ENCODE results near the gene CCDC9B.
A peak's percentile ranks its signal among the peaks of the same experiment; 100 is the strongest.

The CCDC9B gene

DNA sequence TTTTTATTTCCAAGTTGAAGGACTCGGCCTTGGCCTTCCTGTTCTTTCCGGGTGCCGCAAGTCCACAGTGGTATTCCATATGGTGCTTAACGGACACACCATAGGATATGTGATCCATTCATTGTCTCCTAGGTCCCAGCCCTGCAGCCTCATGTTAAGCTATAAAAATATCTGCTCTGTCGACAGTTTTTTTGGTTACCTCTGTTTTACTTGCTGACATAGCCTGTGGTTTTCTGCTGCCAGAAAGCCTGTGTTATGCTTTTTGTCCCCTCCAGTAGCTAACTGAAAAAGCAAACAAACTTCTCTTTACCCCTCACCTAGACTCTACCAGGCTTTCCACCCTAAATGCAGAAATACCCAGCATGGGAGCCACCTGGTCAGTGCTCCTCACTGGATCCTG, 12.0 kb downstream of the CCDC9B start:
- Histone ChIP-seq H3K27me3 (ENCODE audit: insufficient read depth, poor library complexity, severe bottlenecking) (no peaks in the 10 kb centered on the region), H3K27ac (replicated peaks) (peak overlapping the region; percentile 45), H3K4me3 (replicated peaks; ENCODE audit: insufficient read depth, low read length) (no peak overlapping the region)
- TF ChIP-seq, protein P1, sequence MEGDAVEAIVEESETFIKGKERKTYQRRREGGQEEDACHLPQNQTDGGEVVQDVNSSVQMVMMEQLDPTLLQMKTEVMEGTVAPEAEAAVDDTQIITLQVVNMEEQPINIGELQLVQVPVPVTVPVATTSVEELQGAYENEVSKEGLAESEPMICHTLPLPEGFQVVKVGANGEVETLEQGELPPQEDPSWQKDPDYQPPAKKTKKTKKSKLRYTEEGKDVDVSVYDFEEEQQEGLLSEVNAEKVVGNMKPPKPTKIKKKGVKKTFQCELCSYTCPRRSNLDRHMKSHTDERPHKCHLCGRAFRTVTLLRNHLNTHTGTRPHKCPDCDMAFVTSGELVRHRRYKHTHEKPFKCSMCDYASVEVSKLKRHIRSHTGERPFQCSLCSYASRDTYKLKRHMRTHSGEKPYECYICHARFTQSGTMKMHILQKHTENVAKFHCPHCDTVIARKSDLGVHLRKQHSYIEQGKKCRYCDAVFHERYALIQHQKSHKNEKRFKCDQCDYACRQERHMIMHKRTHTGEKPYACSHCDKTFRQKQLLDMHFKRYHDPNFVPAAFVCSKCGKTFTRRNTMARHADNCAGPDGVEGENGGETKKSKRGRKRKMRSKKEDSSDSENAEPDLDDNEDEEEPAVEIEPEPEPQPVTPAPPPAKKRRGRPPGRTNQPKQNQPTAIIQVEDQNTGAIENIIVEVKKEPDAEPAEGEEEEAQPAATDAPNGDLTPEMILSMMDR (IDR thresholded peaks at IDR 0.05; ENCODE audit: insufficient read depth, low read length): no peak
- TF ChIP-seq, protein P2, sequence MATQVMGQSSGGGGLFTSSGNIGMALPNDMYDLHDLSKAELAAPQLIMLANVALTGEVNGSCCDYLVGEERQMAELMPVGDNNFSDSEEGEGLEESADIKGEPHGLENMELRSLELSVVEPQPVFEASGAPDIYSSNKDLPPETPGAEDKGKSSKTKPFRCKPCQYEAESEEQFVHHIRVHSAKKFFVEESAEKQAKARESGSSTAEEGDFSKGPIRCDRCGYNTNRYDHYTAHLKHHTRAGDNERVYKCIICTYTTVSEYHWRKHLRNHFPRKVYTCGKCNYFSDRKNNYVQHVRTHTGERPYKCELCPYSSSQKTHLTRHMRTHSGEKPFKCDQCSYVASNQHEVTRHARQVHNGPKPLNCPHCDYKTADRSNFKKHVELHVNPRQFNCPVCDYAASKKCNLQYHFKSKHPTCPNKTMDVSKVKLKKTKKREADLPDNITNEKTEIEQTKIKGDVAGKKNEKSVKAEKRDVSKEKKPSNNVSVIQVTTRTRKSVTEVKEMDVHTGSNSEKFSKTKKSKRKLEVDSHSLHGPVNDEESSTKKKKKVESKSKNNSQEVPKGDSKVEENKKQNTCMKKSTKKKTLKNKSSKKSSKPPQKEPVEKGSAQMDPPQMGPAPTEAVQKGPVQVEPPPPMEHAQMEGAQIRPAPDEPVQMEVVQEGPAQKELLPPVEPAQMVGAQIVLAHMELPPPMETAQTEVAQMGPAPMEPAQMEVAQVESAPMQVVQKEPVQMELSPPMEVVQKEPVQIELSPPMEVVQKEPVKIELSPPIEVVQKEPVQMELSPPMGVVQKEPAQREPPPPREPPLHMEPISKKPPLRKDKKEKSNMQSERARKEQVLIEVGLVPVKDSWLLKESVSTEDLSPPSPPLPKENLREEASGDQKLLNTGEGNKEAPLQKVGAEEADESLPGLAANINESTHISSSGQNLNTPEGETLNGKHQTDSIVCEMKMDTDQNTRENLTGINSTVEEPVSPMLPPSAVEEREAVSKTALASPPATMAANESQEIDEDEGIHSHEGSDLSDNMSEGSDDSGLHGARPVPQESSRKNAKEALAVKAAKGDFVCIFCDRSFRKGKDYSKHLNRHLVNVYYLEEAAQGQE (IDR thresholded peaks at IDR 0.05; ENCODE audit: insufficient replicate concordance, low read depth): no peak
- no peak for DNase-seq (ENCODE audit: low read depth in 1 of 2, low spot score in 1 of 2)

DNA sequence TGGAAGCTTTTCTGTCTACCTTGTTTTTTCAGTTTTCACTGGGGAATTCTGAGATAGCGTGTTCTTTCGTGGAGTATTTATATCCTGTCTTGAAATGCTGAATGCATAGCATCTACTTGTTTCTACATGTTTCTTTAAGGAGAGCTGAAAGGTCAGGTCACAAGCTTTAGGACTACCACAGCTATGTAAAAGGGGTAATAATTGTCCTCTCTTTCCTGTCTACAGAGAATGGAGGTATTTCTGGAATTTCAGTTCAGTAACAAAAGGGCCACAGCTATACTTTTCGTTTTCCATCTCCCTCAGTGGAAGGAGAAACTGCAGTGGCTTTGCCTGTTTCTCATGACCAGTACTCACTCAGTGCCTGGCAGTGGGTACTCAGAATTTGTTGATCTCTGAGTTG, 12.6 kb downstream of the CCDC9B start:
- Histone ChIP-seq H3K27ac (replicated peaks) (peak overlapping the region; percentile 45), H3K27me3 (ENCODE audit: insufficient read depth, poor library complexity, severe bottlenecking) (no peaks in the 10 kb centered on the region), H3K4me3 (replicated peaks; ENCODE audit: insufficient read depth, low read length) (no peak overlapping the region)
- no peak for TF ChIP-seq SPI1 (IDR thresholded peaks at IDR 0.05; ENCODE audit: borderline replicate concordance, low read depth)
- TF ChIP-seq, protein P1 (IDR thresholded peaks at IDR 0.05; ENCODE audit: insufficient read depth, low read length): no peak
- TF ChIP-seq, protein P2 (IDR thresholded peaks at IDR 0.05; ENCODE audit: insufficient replicate concordance, low read depth): no peak
- no peak for TF ChIP-seq GABPA (IDR thresholded peaks at IDR 0.05; ENCODE audit: low read depth)
- no peak for TF ChIP-seq POLR2AphosphoS5 (IDR thresholded peaks at IDR 0.05; ENCODE audit: low read depth)
- DNase-seq (ENCODE audit: low read depth in 1 of 2, low spot score in 1 of 2): no peak

DNA sequence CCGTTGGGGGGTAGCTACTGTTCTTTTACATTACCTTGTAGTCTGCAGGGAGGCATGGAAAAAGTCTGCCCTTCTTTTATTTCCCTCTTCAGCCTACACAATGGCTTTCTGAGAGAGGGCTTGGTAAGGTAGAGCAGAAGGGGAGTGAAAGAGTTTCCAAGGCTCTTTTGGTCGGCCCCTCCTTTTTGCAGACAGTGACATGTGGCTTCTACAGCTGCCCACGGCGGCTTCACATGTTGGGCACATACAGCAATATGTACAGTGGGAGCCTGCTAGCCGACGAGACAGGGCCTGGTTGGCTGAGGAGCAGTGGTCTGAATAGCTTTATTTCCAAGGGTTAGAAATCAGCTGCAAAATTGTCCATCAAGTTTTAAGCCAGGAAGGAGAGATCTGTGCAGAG, 13.3 kb downstream of the CCDC9B start:
- no peak for DNase-seq (ENCODE audit: low read depth in 1 of 2, low spot score in 1 of 2)
- Histone ChIP-seq H3K27ac (replicated peaks) (no peak overlapping the region), H3K4me3 (replicated peaks; ENCODE audit: insufficient read depth, low read length) (no peak overlapping the region), H3K27me3 (ENCODE audit: insufficient read depth, poor library complexity, severe bottlenecking) (no peaks in the 10 kb centered on the region)
- TF ChIP-seq GABPA (IDR thresholded peaks at IDR 0.05; ENCODE audit: low read depth) (no peak), SPI1 (IDR thresholded peaks at IDR 0.05; ENCODE audit: borderline replicate concordance, low read depth) (no peak), POLR2AphosphoS5 (IDR thresholded peaks at IDR 0.05; ENCODE audit: low read depth) (no peak)
- TF ChIP-seq, protein P1 (IDR thresholded peaks at IDR 0.05; ENCODE audit: insufficient read depth, low read length): no peak
- TF ChIP-seq, protein P2 (IDR thresholded peaks at IDR 0.05; ENCODE audit: insufficient replicate concordance, low read depth): no peak

All from HL-60 (cell line).